NCI-H510A (cell line): ENCODE results near the gene AGAP1.

Experiments
- DNase-seq: peaks from one replicate; lab custom pipeline; 2025; lab: John Stamatoyannopoulos, UW

The AGAP1 gene

GRCh38 chr2:235921508-235922191 lies 427.8 kb downstream of the AGAP1 start:
- DNase-seq: no peak

GRCh38 chr2:235922839-235923238 lies 429.0 kb downstream of the AGAP1 start:
- no peak for DNase-seq

GRCh38 chr2:235923859-235924674 lies 430.2 kb downstream of the AGAP1 start:
- DNase-seq: no peak

GRCh38 chr2:235924675-235925063 lies 430.8 kb downstream of the AGAP1 start:
- DNase-seq: no peak

GRCh38 chr2:235925250-235925919 lies 431.5 kb downstream of the AGAP1 start:
- no peak for DNase-seq

- DNase-seq: no peak
Measured at GRCh38 chr2:235926229-235926628, 432.4 kb downstream of the AGAP1 start.

GRCh38 chr2:235928751-235929370 lies 435.0 kb downstream of the AGAP1 start:
- DNase-seq: no peak

GRCh38 chr2:235930701-235931100 lies 436.9 kb downstream of the AGAP1 start:
- no peak for DNase-seq

GRCh38 chr2:235931676-235932075 lies 437.8 kb downstream of the AGAP1 start:
- DNase-seq: no peak

GRCh38 chr2:235934059-235934773 lies 440.4 kb downstream of the AGAP1 start:
- DNase-seq: no peak

- DNase-seq: no peak
Measured at GRCh38 chr2:235934774-235935484, 441.1 kb downstream of the AGAP1 start.

- no peak for DNase-seq
Measured at GRCh38 chr2:235935773-235936172, 441.9 kb downstream of the AGAP1 start.

- DNase-seq: no peak
Measured at GRCh38 chr2:235936493-235936892, 442.6 kb downstream of the AGAP1 start.

- DNase-seq: no peak
Measured at GRCh38 chr2:235937087-235937486, 443.2 kb downstream of the AGAP1 start.

- no peak for DNase-seq
Measured at GRCh38 chr2:235937526-235937925, 443.7 kb downstream of the AGAP1 start.

GRCh38 chr2:235937936-235938335 lies 444.1 kb downstream of the AGAP1 start:
- DNase-seq: no peak

- DNase-seq: no peak
Measured at GRCh38 chr2:235938611-235939010, 444.8 kb downstream of the AGAP1 start.

GRCh38 chr2:235939471-235939870 lies 445.6 kb downstream of the AGAP1 start:
- DNase-seq: no peak

GRCh38 chr2:235940330-235940729 lies 446.5 kb downstream of the AGAP1 start:
- no peak for DNase-seq

- no peak for DNase-seq
Measured at GRCh38 chr2:235944591-235944990, 450.7 kb downstream of the AGAP1 start.

- DNase-seq: no peak
Measured at GRCh38 chr2:235945608-235946140, 451.8 kb downstream of the AGAP1 start.
